PC-9 (cell line): ENCODE results near the gene PTPRG.

ENCODE experiments used
- CTCF ChIP-seq: fragments of 200-600 bp; sonication (generic); conservative IDR thresholded peaks from 2 replicates; pipeline ENCODE4 v1.6.1; 2017; ENCODE audit warnings: mixed run types, antibody characterized with exemption, mild to moderate bottlenecking, moderate library complexity
- EZH2 ChIP-seq: fragments of 200-600 bp; sonication (generic); IDR thresholded peaks from 2 replicates; pipeline ENCODE4 v1.8.0; 2017; ENCODE audit warnings: antibody characterized with exemption, low read depth

- no peak for TF ChIP-seq CTCF
- no peak for TF ChIP-seq EZH2
Observed at GRCh38 chr3:62035402-62036057, 474.2 kb downstream of the PTPRG start.
